AG04449 (cell line): ENCODE results near the gene KASH5.
A peak's percentile ranks its signal among the peaks of the same experiment; 100 is the strongest.

Source experiments
- CTCF ChIA-PET: fragments of 350-600 bp; formaldehyde crosslinking; extraction: SDS; loops from one replicate; lab custom pipeline; 2021; ENCODE audit warnings: antibody characterized with exemption; lab: Yijun Ruan, JAX
- POLR2A ChIA-PET: fragments of 400-600, 350-600 bp; formaldehyde crosslinking; extraction: SDS; loops from one replicate; lab custom pipeline; 2020; ENCODE audit warnings: antibody characterized with exemption, inconsistent platforms; lab: Yijun Ruan, JAX
- DNase-seq: peaks from one replicate; pipeline ENCODE4 v3.0.0-alpha.2; 2010; ENCODE audit warnings: low read depth, low spot score
- H3K4me3 ChIP-seq: 2 replicates; pipeline ENCODE4 v1.5.1; 2011; ENCODE audit warnings: low read depth, mild to moderate bottlenecking, control low read depth, low read length
- CTCF ChIP-seq: IDR thresholded peaks from one replicate; pipeline ENCODE4 v1.5.1; 2011; ENCODE audit warnings: mild to moderate bottlenecking, moderate library complexity, low read length, control low read depth, inconsistent platforms; ENCODE audit not compliant: insufficient read depth; ENCODE audit errors: missing control alignments

Gene KASH5

GRCh38 chr19:49440439-49441209 lies 52.6 kb downstream of the KASH5 start:
- DNase-seq, result no peak
- ChIA-PET CTCF (interaction anchor here (1.2 to 1.7 kb wide), 4 partner anchors 9 to 214 kb away, joined by 3 to 7 read pairs (median 3); no protein-coding TSS in a partner anchor), POLR2A (no interaction called here)
- TF ChIP-seq CTCF, result no peak
- no peak overlapping the region for H3K4me3 ChIP-seq

- ChIA-PET CTCF (interaction anchor here (0.7 to 2.3 kb wide), 5 partner anchors 12 to 215 kb away, joined by 3 to 21 read pairs (median 7); no protein-coding TSS in a partner anchor), POLR2A (no interaction called here)
- H3K4me3 ChIP-seq, result no peak within 1 kb of the TSS; the same call in 1 of the 2 replicates
- no peak for DNase-seq
- TF ChIP-seq CTCF, result no peak
These were observed 53.3 kb downstream of the KASH5 start, which contains the start of gene SLC17A7 for GRCh38 chr19:49441210-49441959. TSS of gene SLC17A7 (minus strand) at chr19:49441527. CDS start at chr19:49441379, 148 bp downstream.

GRCh38 chr19:49441960-49442350 lies 53.9 kb downstream of the KASH5 start:
- no peak overlapping the region for H3K4me3 ChIP-seq
- no peak for TF ChIP-seq CTCF
- CTCF ChIA-PET, result interaction anchor here (0.7 to 2.3 kb wide), 5 partner anchors 12 to 216 kb away, joined by 3 to 21 read pairs (median 9); no protein-coding TSS in a partner anchor
- DNase-seq, result no peak
- POLR2A ChIA-PET, result no interaction called here

GRCh38 chr19:49442354-49442753 lies 54.3 kb downstream of the KASH5 start:
- no peak for TF ChIP-seq CTCF
- CTCF ChIA-PET, result interaction anchor here (1.0 to 2.3 kb wide), 5 partner anchors 13 to 216 kb away, joined by 3 to 21 read pairs (median 9); no protein-coding TSS in a partner anchor
- POLR2A ChIA-PET, result no interaction called here
- no peak for DNase-seq
- H3K4me3 ChIP-seq, result peak overlapping the region; percentile 69

GRCh38 chr19:49442771-49443365 lies 54.8 kb downstream of the KASH5 start:
- CTCF ChIA-PET, result interaction anchor here (0.6 to 2.3 kb wide), 8 partner anchors 9 to 217 kb away, joined by 3 to 21 read pairs (median 3); partner anchors contain the start of genes ALDH16A1 and PTH2
- no peak for TF ChIP-seq CTCF
- POLR2A ChIA-PET, result no interaction called here
- DNase-seq, result no peak
- H3K4me3 ChIP-seq, result peak overlapping the region; percentile 69
